PFSK-1 (cell line): ENCODE data around the gene ABLIM2.
A peak's percentile ranks its signal among the peaks of the same experiment; 100 is the strongest.

Experiments
- FOXP2 ChIP-seq: optimal IDR thresholded peaks from 2 replicates; pipeline ENCODE3; 2011; ENCODE audit warnings: borderline replicate concordance, control low read depth, inconsistent platforms; ENCODE audit not compliant: insufficient read depth; ENCODE audit errors: extremely low read length, extremely low read depth
- POLR2AphosphoS5 ChIP-seq: IDR thresholded peaks from 2 replicates; pipeline ENCODE4 v1.6.1; 2012; ENCODE audit warnings: low read depth, mild to moderate bottlenecking, control low read depth, low read length, moderate library complexity
- SIN3A ChIP-seq: IDR thresholded peaks from 2 replicates; pipeline ENCODE4 v1.6.1; 2012; ENCODE audit warnings: mild to moderate bottlenecking, low read length, moderate library complexity, borderline replicate concordance; ENCODE audit not compliant: insufficient read depth
- TAF1 ChIP-seq: IDR thresholded peaks from 2 replicates; pipeline ENCODE4 v1.6.1; 2012; ENCODE audit warnings: low read length, control low read depth, borderline replicate concordance; ENCODE audit not compliant: insufficient read depth
- TF ChIP-seq, protein P1 (sequence below), 2 experiments: IDR thresholded peaks; 2 replicates each; pipeline versions ENCODE4 v1.6.1 to v1.8.0; 2011 to 2012; ENCODE audit warnings: low read depth in 2 of 2, low read length in 2 of 2, control low read depth in 1 of 2, inconsistent platforms in 1 of 2, mild to moderate bottlenecking in 1 of 2, moderate library complexity in 1 of 2; ENCODE audit not compliant: insufficient read depth in 1 of 2

ABLIM2 gene

GRCh38 chr4:8201321-8201781 lies 42.7 kb upstream of the ABLIM2 start:
- no peak for TF ChIP-seq TAF1
- TF ChIP-seq SIN3A = no peak
- TF ChIP-seq FOXP2 = no peak
- TF ChIP-seq, protein P1, sequence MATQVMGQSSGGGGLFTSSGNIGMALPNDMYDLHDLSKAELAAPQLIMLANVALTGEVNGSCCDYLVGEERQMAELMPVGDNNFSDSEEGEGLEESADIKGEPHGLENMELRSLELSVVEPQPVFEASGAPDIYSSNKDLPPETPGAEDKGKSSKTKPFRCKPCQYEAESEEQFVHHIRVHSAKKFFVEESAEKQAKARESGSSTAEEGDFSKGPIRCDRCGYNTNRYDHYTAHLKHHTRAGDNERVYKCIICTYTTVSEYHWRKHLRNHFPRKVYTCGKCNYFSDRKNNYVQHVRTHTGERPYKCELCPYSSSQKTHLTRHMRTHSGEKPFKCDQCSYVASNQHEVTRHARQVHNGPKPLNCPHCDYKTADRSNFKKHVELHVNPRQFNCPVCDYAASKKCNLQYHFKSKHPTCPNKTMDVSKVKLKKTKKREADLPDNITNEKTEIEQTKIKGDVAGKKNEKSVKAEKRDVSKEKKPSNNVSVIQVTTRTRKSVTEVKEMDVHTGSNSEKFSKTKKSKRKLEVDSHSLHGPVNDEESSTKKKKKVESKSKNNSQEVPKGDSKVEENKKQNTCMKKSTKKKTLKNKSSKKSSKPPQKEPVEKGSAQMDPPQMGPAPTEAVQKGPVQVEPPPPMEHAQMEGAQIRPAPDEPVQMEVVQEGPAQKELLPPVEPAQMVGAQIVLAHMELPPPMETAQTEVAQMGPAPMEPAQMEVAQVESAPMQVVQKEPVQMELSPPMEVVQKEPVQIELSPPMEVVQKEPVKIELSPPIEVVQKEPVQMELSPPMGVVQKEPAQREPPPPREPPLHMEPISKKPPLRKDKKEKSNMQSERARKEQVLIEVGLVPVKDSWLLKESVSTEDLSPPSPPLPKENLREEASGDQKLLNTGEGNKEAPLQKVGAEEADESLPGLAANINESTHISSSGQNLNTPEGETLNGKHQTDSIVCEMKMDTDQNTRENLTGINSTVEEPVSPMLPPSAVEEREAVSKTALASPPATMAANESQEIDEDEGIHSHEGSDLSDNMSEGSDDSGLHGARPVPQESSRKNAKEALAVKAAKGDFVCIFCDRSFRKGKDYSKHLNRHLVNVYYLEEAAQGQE (IDR thresholded peaks at IDR 0.05; ENCODE audit: insufficient read depth in 1 of 2, low read depth in 2 of 2, low read length in 2 of 2) = no peak
- TF ChIP-seq POLR2AphosphoS5 = no peak

DNA sequence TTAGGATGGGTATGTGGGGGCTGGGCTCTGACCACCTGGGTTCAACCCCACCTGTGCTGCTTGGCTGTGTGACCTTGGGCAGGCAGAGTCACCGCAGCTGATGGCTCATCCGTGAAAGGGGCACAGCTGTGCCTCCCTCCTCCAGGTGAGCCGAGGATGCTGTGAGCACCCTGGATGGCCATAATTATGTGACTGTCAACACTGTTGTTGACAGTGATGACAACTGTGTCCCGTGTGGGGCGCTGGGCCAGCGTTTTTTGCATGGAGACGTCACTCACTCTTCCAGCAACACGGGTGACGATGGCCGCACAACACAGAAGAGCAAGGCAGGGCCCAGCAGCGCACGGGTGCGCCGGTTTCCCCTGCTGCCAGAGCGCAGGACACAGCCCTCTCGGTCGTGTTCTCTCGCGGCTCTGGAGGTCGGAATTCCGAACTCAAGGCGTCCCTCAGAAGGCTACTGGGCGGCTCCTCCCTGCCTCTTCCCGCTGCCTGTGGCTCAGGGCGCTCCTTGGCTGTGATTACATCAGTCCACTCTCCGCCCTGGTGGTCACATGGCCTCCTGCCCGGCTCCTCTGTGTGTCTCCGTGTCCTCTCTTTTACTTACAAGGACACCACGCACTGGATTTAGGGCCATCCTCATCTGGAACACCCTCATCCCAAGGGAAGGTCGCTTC lies 41.8 kb upstream of the ABLIM2 start:
- TF ChIP-seq, protein P1 (IDR thresholded peaks at IDR 0.05; ENCODE audit: insufficient read depth in 1 of 2, low read depth in 2 of 2, low read length in 2 of 2) = peak in 1 of 2 experiments; percentile 7; a peak in 1 of 4 replicates
- TF ChIP-seq POLR2AphosphoS5 (peak; percentile 63), TAF1 (0 out of 2 replicates have a peak, but pooled peaks have one; percentile 20), SIN3A (peak; percentile 66; the same call in 1 of the 2 replicates), FOXP2 (no peak)

DNA sequence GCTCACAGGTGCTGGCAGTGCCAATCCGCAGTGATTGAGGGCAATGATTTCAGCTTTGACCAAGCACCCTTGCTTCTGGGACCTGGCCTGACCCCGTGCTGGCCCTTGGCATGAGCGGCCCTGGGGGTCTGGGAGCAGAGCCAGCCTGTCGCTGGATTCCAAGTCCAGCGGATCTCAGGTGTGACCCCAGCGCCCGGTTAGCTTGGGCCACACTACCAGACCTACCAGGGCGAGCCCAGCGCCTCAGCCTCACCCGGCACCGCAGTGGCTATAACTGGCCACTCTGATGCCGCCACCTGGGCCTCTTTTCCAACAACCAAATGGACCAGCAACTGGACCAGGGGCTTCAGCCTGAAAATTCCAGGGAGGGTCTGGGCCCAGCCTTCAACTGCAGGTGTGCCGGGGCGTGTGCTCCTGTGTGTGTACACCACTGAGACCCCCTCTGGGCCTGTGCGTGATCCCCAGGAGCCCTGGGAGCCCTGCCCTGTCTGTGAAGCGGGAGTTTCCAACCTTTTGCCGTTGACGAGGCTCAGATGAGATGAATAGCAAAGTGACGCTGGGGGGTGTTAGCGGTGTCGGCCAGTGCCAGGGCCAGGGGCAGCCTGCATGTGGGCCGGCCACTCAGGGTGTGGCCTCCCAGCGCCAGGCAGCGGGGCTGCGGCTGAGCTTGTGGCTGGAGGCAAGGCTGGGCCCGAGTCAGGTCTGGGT lies 41.1 kb upstream of the ABLIM2 start:
- TF ChIP-seq TAF1 = no peak
- TF ChIP-seq SIN3A = no peak
- TF ChIP-seq POLR2AphosphoS5 = no peak
- TF ChIP-seq, protein P1 (IDR thresholded peaks at IDR 0.05; ENCODE audit: insufficient read depth in 1 of 2, low read depth in 2 of 2, low read length in 2 of 2) = no peak
- TF ChIP-seq FOXP2 = no peak

DNA sequence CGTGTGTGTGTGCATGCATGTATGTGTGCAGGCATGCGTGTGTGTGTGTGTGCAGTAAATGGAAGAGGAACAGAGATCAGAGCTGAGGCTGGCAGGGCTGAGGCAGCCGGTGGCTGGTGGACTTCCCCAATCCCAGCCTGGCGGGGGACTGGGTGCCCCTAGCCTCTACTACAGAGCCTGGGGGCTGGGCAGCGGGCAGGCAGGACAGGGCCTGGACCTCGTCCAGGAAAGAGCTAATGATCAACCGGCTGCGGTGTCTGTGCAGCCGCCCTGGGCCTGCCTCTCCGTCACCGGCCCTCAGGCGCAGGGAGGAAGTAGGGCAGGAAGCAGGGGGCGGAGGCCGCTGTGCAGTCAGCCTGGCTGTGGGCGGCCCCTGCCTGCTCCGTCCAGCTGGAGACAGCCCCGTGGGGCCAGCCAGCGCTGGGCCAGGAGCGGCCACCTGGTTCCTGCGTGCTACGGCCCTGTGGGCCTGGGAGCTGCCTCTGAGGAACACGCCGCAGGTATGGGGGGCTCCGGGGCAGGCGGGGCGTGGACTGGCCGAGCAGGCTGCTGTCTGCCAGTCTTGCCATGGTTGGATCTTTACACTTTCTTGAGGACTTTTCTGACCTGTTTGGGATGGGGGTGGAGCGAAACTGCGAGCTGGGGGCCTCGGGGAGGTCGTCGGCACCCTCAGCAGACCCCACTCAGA lies 40.4 kb upstream of the ABLIM2 start, which contains the start of gene SH3TC1:
Gene SH3TC1, plus strand, starts transcription at position 385 of the 688 bp plus-strand sequence. CDS start 5,905 bp downstream, outside the sequence.
- TF ChIP-seq SIN3A (peak; percentile 94), TAF1 (0 out of 2 replicates have a peak, but pooled peaks have one; percentile 49), FOXP2 (no peak), POLR2AphosphoS5 (peak; percentile 86)
- TF ChIP-seq, protein P1 (IDR thresholded peaks at IDR 0.05; ENCODE audit: insufficient read depth in 1 of 2, low read depth in 2 of 2, low read length in 2 of 2) = no peak
